Measurements from ENCODE around the gene PLD5. TPM values are rescaled to one million over a fixed set of nuclear protein-coding genes. Genes with fewer than 3 reads are reported as not detected.

Gene PLD5
- not detected for total RNA-seq (2013)
- polyA plus RNA-seq (not detected), polyA minus RNA-seq (under 0.01 TPM in 1 of 2 replicates, not detected in the other), total RNA-seq (0 to 2.4 (median 0.08) reads per million in 11 experiments)

- peaks cover 32 to 54% of the 10 kb centered on the region in 2 donors for H3K27me3 ChIP-seq (ENCODE audit: control insufficient read depth in 2 of 2, insufficient read depth in 2 of 2, low read length in 2 of 2)
- Mint-ChIP-seq H3K27ac (no peak within 1 kb of the TSS), H3K27me3 (ENCODE audit: low read depth in 3 of 3) (peaks cover 54 to 61% (median 54%) of the 10 kb centered on the region in 3 donors), H3K4me1 (no peaks in the 10 kb centered on the region), H3K9me3 (peaks cover 0 to 13% (median 3%) of the 10 kb centered on the region in 7 donors), H3K36me3 (no peaks in the 10 kb centered on the region), H3K4me3 (peak within 1 kb of the TSS; percentile 47 to 81)
- no peaks in the 10 kb centered on the region for H3K4me1 ChIP-seq (ENCODE audit: control insufficient read depth in 1 of 2, insufficient read depth in 2 of 2, low read length in 2 of 2)
- intact Hi-C loops (cut with micrococcal nuclease): no loop called here
- no peak for DNase-seq
- no peaks in the 10 kb centered on the region for H3K79me2 ChIP-seq (ENCODE audit: insufficient read depth, low read length)
- H3K9me3 ChIP-seq (replicated peaks in 1 of 2; ENCODE audit: control insufficient read depth in 1 of 2, insufficient read depth in 1 of 2, low read length in 2 of 2): peaks cover 0 to 12% of the 10 kb centered on the region in 2 donors
- no peak for TF ChIP-seq CTCF (IDR thresholded peaks at IDR 0.05)
- H3K36me3 ChIP-seq (replicated peaks in 1 of 2; ENCODE audit: control insufficient read depth in 1 of 2, insufficient read depth in 2 of 2, low read length in 2 of 2): no peaks in the 10 kb centered on the region
- peak within 1 kb of the TSS; percentile 15 for H3K4me2 ChIP-seq (replicated peaks; ENCODE audit: extremely low read depth, low read length, poor library complexity, severe bottlenecking)
- no peak within 1 kb of the TSS for H3K4me3 ChIP-seq (replicated peaks in 1 of 3; ENCODE audit: low read depth in 2 of 3, low read length in 3 of 3)
- H3K27ac ChIP-seq (ENCODE audit: low read depth in 1 of 2, low read length in 2 of 2): no peak within 1 kb of the TSS
- H3K9ac ChIP-seq (ENCODE audit: insufficient read depth, low read length, poor library complexity, severe bottlenecking): no peak within 1 kb of the TSS
- no peak within 1 kb of the TSS for H2AFZ ChIP-seq (ENCODE audit: insufficient read depth, low read depth, low read length, poor library complexity, severe bottlenecking)
- no peaks in the 10 kb centered on the region for H4K20me1 ChIP-seq (ENCODE audit: insufficient read depth, low read length)
- 2% methylated on average over 47 of the region's 77 CpGs for WGBS (ENCODE audit: insufficient coverage)
These were observed at the start of gene PLD5 for GRCh38 chr1:242524571-242525359. PLD5 (minus strand) TSS chr1:242524697.

- no CpG with 5 or more reads among the region's 1 CpG for WGBS (ENCODE audit: insufficient coverage)
- H3K9ac ChIP-seq (ENCODE audit: insufficient read depth, low read length, poor library complexity, severe bottlenecking): no peak overlapping the region
- intact Hi-C loops (cut with micrococcal nuclease): no loop called here
These were observed 45.4 kb upstream of the PLD5 start for GRCh38 chr1:242569867-242570266.

More at GRCh38 chr1:242569867-242570266, 45.4 kb upstream of the PLD5 start:
- Mint-ChIP-seq H3K9me3 (peaks cover 0 to 9% (median 2%) of the 10 kb centered on the region in 7 donors), H3K4me3 (no peak overlapping the region), H3K27me3 (ENCODE audit: low read depth in 3 of 3) (peaks cover 0 to 2% (median 1%) of the 10 kb centered on the region in 3 donors), H3K36me3 (no peaks in the 10 kb centered on the region), H3K27ac (no peak overlapping the region), H3K4me1 (no peaks in the 10 kb centered on the region)
- Histone ChIP-seq H3K27ac (ENCODE audit: low read depth in 1 of 2, low read length in 2 of 2) (no peak overlapping the region), H4K20me1 (ENCODE audit: insufficient read depth, low read length) (no peaks in the 10 kb centered on the region), H2AFZ (ENCODE audit: insufficient read depth, low read depth, low read length, poor library complexity, severe bottlenecking) (no peak overlapping the region), H3K4me2 (replicated peaks; ENCODE audit: extremely low read depth, low read length, poor library complexity, severe bottlenecking) (no peak overlapping the region), H3K79me2 (ENCODE audit: insufficient read depth, low read length) (no peaks in the 10 kb centered on the region), H3K36me3 (replicated peaks in 1 of 2; ENCODE audit: control insufficient read depth in 1 of 2, insufficient read depth in 2 of 2, low read length in 2 of 2) (no peaks in the 10 kb centered on the region), H3K4me1 (ENCODE audit: control insufficient read depth in 1 of 2, insufficient read depth in 2 of 2, low read length in 2 of 2) (no peaks in the 10 kb centered on the region), H3K4me3 (replicated peaks in 1 of 3; ENCODE audit: low read depth in 2 of 3, low read length in 3 of 3) (no peak overlapping the region), H3K9me3 (replicated peaks in 1 of 2; ENCODE audit: control insufficient read depth in 1 of 2, insufficient read depth in 1 of 2, low read length in 2 of 2) (no peaks in the 10 kb centered on the region), H3K27me3 (ENCODE audit: control insufficient read depth in 2 of 2, insufficient read depth in 2 of 2, low read length in 2 of 2) (no peaks in the 10 kb centered on the region)
- DNase-seq: no peak
- no peak for TF ChIP-seq CTCF (IDR thresholded peaks at IDR 0.05)
